NAMALWA (cell line): ENCODE measurements around the gene CASR.

Experiments
- DNase-seq: peaks from one replicate; pipeline ENCODE4 v3.0.0-alpha.2; 2015; ENCODE audit warnings: low spot score

CASR gene

GRCh38 chr3:122257644-122258364 lies 74.3 kb downstream of the CASR start:
- no peak for DNase-seq

- peak; percentile 81 for DNase-seq
Measured at GRCh38 chr3:122258757-122259371, 75.4 kb downstream of the CASR start.

GRCh38 chr3:122260206-122260605 lies 76.7 kb downstream of the CASR start:
- no peak for DNase-seq

GRCh38 chr3:122263058-122263457 lies 79.6 kb downstream of the CASR start:
- no peak for DNase-seq

- DNase-seq: no peak
Measured at GRCh38 chr3:122263974-122264588, 80.6 kb downstream of the CASR start.

- no peak for DNase-seq
Measured at GRCh38 chr3:122265957-122266356, 82.5 kb downstream of the CASR start.

GRCh38 chr3:122268257-122269024 lies 85.0 kb downstream of the CASR start:
- DNase-seq: no peak

- DNase-seq: no peak
Measured at GRCh38 chr3:122269045-122269444, 85.6 kb downstream of the CASR start.

- DNase-seq: peak; percentile 35
Measured at GRCh38 chr3:122271246-122271898, 87.9 kb downstream of the CASR start.

- DNase-seq: no peak
Measured at GRCh38 chr3:122272879-122273278, 89.4 kb downstream of the CASR start.

- no peak for DNase-seq
Measured at GRCh38 chr3:122273498-122273897, 90.0 kb downstream of the CASR start.

GRCh38 chr3:122281891-122282290 lies 98.4 kb downstream of the CASR start:
- no peak for DNase-seq

- DNase-seq: no peak
Measured at GRCh38 chr3:122283796-122284445, 100.5 kb downstream of the CASR start.

- DNase-seq: no peak
Measured at GRCh38 chr3:122284486-122284885, 101.0 kb downstream of the CASR start.

- DNase-seq: no peak
Measured at GRCh38 chr3:122294359-122294758, 110.9 kb downstream of the CASR start.

GRCh38 chr3:122295266-122296062 lies 112.0 kb downstream of the CASR start:
- no peak for DNase-seq

- DNase-seq: peak; percentile 29
Measured at GRCh38 chr3:122298239-122298638, 114.8 kb downstream of the CASR start.

GRCh38 chr3:122299215-122299614 lies 115.7 kb downstream of the CASR start:
- DNase-seq: no peak

- DNase-seq: peak; percentile 75
Measured at GRCh38 chr3:122299872-122300460, 116.5 kb downstream of the CASR start.

- peak; percentile 6 for DNase-seq
Measured at GRCh38 chr3:122301063-122301462, 117.6 kb downstream of the CASR start.
